ENCODE measurements around the gene CHN1.
A peak's percentile ranks its signal among the peaks of the same experiment; 100 is the strongest.

The CHN1 gene

GRCh38 chr2:175004980-175005732 is at the start of gene CHN1:
Gene CHN1, minus strand, starts transcription at chr2:175005381. Its CDS starts 469 bp downstream, at chr2:175004912.
- DNase-seq (ENCODE audit: low read depth), result peak; percentile 58

GRCh38 chr2:175054340-175054739 is 49.2 kb upstream of the CHN1 start:
- no peak for DNase-seq (ENCODE audit: low read depth)

GRCh38 chr2:175049661-175050060 is 44.5 kb upstream of the CHN1 start:
- DNase-seq (ENCODE audit: low read depth), result no peak

- DNase-seq (ENCODE audit: low read depth), result no peak
Observed at GRCh38 chr2:175048275-175048674, 43.1 kb upstream of the CHN1 start.

GRCh38 chr2:175039490-175039889 is 34.3 kb upstream of the CHN1 start:
- DNase-seq (ENCODE audit: low read depth), result no peak

- no peak for DNase-seq (ENCODE audit: low read depth)
Observed at GRCh38 chr2:175039031-175039430, 33.9 kb upstream of the CHN1 start.

- DNase-seq (ENCODE audit: low read depth), result no peak
Observed at GRCh38 chr2:175037941-175038340, 32.8 kb upstream of the CHN1 start.

- DNase-seq (ENCODE audit: low read depth), result peak; percentile 40
Observed at GRCh38 chr2:175036582-175037018, 31.4 kb upstream of the CHN1 start.

GRCh38 chr2:175035806-175036205 is 30.6 kb upstream of the CHN1 start:
- DNase-seq (ENCODE audit: low read depth), result no peak

- no peak for DNase-seq (ENCODE audit: low read depth)
Observed at GRCh38 chr2:175034716-175035115, 29.5 kb upstream of the CHN1 start.

- peak; percentile 68 for DNase-seq (ENCODE audit: low read depth)
Observed at GRCh38 chr2:175030380-175031271, 25.4 kb upstream of the CHN1 start.

GRCh38 chr2:175027755-175028154 is 22.6 kb upstream of the CHN1 start:
- no peak for DNase-seq (ENCODE audit: low read depth)

GRCh38 chr2:175026385-175026784 is 21.2 kb upstream of the CHN1 start:
- no peak for DNase-seq (ENCODE audit: low read depth)

- DNase-seq (ENCODE audit: low read depth), result no peak
Observed at GRCh38 chr2:175025946-175026345, 20.8 kb upstream of the CHN1 start.

- no peak for DNase-seq (ENCODE audit: low read depth)
Observed at GRCh38 chr2:175025233-175025632, 20.1 kb upstream of the CHN1 start.

- no peak for DNase-seq (ENCODE audit: low read depth)
Observed at GRCh38 chr2:175022923-175023322, 17.7 kb upstream of the CHN1 start.

GRCh38 chr2:175019566-175020327 is 14.6 kb upstream of the CHN1 start:
- DNase-seq (ENCODE audit: low read depth), result no peak

GRCh38 chr2:175017618-175018414 is 12.6 kb upstream of the CHN1 start:
- no peak for DNase-seq (ENCODE audit: low read depth)

GRCh38 chr2:175015340-175015739 is 10.2 kb upstream of the CHN1 start:
- DNase-seq (ENCODE audit: low read depth), result no peak

GRCh38 chr2:175012516-175012915 is 7.3 kb upstream of the CHN1 start:
- DNase-seq (ENCODE audit: low read depth), result no peak

- no peak for DNase-seq (ENCODE audit: low read depth)
Observed at GRCh38 chr2:175011505-175011904, 6.3 kb upstream of the CHN1 start.

- DNase-seq (ENCODE audit: low read depth), result no peak
Observed at GRCh38 chr2:175010848-175011254, 5.7 kb upstream of the CHN1 start.
